IPS-20b (cell line): Measurements from ENCODE around the gene NEMF.

Experiments
- H3K27ac ChIP-seq: one replicate; pipeline ENCODE4 v1.5.1; 2013; ENCODE audit warnings: low read length
- H3K27me3 ChIP-seq: 2 replicates; pipeline ENCODE4 v1.6.1; 2013; ENCODE audit warnings: mild to moderate bottlenecking, low read length, inconsistent platforms; ENCODE audit not compliant: insufficient read depth
- H3K36me3 ChIP-seq: 2 replicates; pipeline ENCODE4 v1.6.1; 2013; ENCODE audit warnings: low read depth, mild to moderate bottlenecking, inconsistent platforms, low read length, moderate library complexity; ENCODE audit not compliant: insufficient read depth
- H3K4me1 ChIP-seq: 2 replicates; pipeline ENCODE4 v1.6.1; 2013; ENCODE audit warnings: mild to moderate bottlenecking, control low read depth, inconsistent platforms, low read length, moderate library complexity; ENCODE audit not compliant: insufficient read depth
- H3K4me3 ChIP-seq: 2 replicates; pipeline ENCODE4 v1.5.1; 2013; ENCODE audit warnings: mild to moderate bottlenecking, low read length, inconsistent platforms
- H3K9ac ChIP-seq: 2 replicates; pipeline ENCODE4 v1.6.1; 2013; ENCODE audit warnings: low read depth, mild to moderate bottlenecking, inconsistent platforms, low read length, moderate library complexity
- H3K9me3 ChIP-seq: 2 replicates; pipeline ENCODE4 v1.6.1; 2013; ENCODE audit warnings: mild to moderate bottlenecking, low read depth, low read length, inconsistent platforms; ENCODE audit not compliant: insufficient read depth

Gene NEMF

GRCh38 chr14:49893309-49894213 is 41.0 kb upstream of the NEMF start:
- H3K4me1 ChIP-seq, result peaks cover 12% of the 10 kb centered on the region; the same call in 1 of the 2 replicates
- no peaks in the 10 kb centered on the region for H3K27me3 ChIP-seq
- H3K27ac ChIP-seq, result peak overlapping the region; percentile 90
- H3K9ac ChIP-seq, result peak overlapping the region; percentile 98
- no peaks in the 10 kb centered on the region for H3K9me3 ChIP-seq
- H3K4me3 ChIP-seq, result peak overlapping the region; percentile 91
- H3K36me3 ChIP-seq, result peaks cover 27% of the 10 kb centered on the region

- Histone ChIP-seq H3K9ac (peak within 1 kb of the TSS; percentile 98), H3K36me3 (peaks cover 27% of the 10 kb centered on the region), H3K27ac (peak within 1 kb of the TSS; percentile 90), H3K9me3 (no peaks in the 10 kb centered on the region), H3K4me3 (peak within 1 kb of the TSS; percentile 91), H3K27me3 (no peaks in the 10 kb centered on the region), H3K4me1 (peaks cover 12% of the 10 kb centered on the region; the same call in 1 of the 2 replicates)
These were observed 40.2 kb upstream of the NEMF start, which contains the start of gene ARF6 for GRCh38 chr14:49892636-49893308. Gene ARF6 (plus strand): TSS chr14:49893082. CDS start chr14:49893737, 655 bp downstream.

GRCh38 chr14:49892301-49892635 is 39.7 kb upstream of the NEMF start:
- peaks cover 27% of the 10 kb centered on the region for H3K36me3 ChIP-seq
- peak overlapping the region; percentile 91 for H3K4me3 ChIP-seq
- H3K9me3 ChIP-seq, result no peaks in the 10 kb centered on the region
- H3K27me3 ChIP-seq, result no peaks in the 10 kb centered on the region
- H3K9ac ChIP-seq, result peak overlapping the region; percentile 98
- H3K4me1 ChIP-seq, result peaks cover 12% of the 10 kb centered on the region; the same call in 1 of the 2 replicates
- peak overlapping the region; percentile 63 for H3K27ac ChIP-seq

- H3K9ac ChIP-seq, result no peak overlapping the region
These were observed 35.7 kb upstream of the NEMF start for GRCh38 chr14:49888293-49888692.

GRCh38 chr14:49886523-49886922 is 33.9 kb upstream of the NEMF start:
- no peak overlapping the region for H3K9ac ChIP-seq

More at GRCh38 chr14:49888293-49888692, 35.7 kb upstream of the NEMF start:
- Histone ChIP-seq H3K27me3 (no peaks in the 10 kb centered on the region), H3K27ac (no peak overlapping the region), H3K4me3 (no peak overlapping the region), H3K9me3 (no peaks in the 10 kb centered on the region), H3K4me1 (peaks cover 7% of the 10 kb centered on the region; the same call in 1 of the 2 replicates), H3K36me3 (no peaks in the 10 kb centered on the region)

GRCh38 chr14:49882826-49883694 is 30.5 kb upstream of the NEMF start:
- H3K36me3 ChIP-seq, result no peaks in the 10 kb centered on the region
- H3K27me3 ChIP-seq, result no peaks in the 10 kb centered on the region
- H3K27ac ChIP-seq, result no peak overlapping the region
- H3K9ac ChIP-seq, result no peak overlapping the region
- peak overlapping the region; percentile 27; the same call in 1 of the 2 replicates for H3K4me3 ChIP-seq
- no peaks in the 10 kb centered on the region for H3K9me3 ChIP-seq
- H3K4me1 ChIP-seq, result peaks cover 7% of the 10 kb centered on the region; the same call in 1 of the 2 replicates

More at GRCh38 chr14:49886523-49886922, 33.9 kb upstream of the NEMF start:
- Histone ChIP-seq H3K4me3 (no peak overlapping the region), H3K9me3 (no peaks in the 10 kb centered on the region), H3K4me1 (peaks cover 7% of the 10 kb centered on the region; the same call in 1 of the 2 replicates), H3K27ac (no peak overlapping the region), H3K27me3 (no peaks in the 10 kb centered on the region), H3K36me3 (no peaks in the 10 kb centered on the region)

GRCh38 chr14:49881350-49882001 is 28.9 kb upstream of the NEMF start:
- Histone ChIP-seq H3K27me3 (no peaks in the 10 kb centered on the region), H3K27ac (no peak overlapping the region), H3K4me1 (peaks cover 7% of the 10 kb centered on the region; the same call in 1 of the 2 replicates), H3K9ac (no peak overlapping the region), H3K4me3 (no peak overlapping the region), H3K9me3 (no peaks in the 10 kb centered on the region), H3K36me3 (no peaks in the 10 kb centered on the region)

- H3K9me3 ChIP-seq, result no peaks in the 10 kb centered on the region
- H3K4me1 ChIP-seq, result peaks cover 7% of the 10 kb centered on the region; the same call in 1 of the 2 replicates
- no peak overlapping the region for H3K4me3 ChIP-seq
- H3K9ac ChIP-seq, result no peak overlapping the region
- H3K36me3 ChIP-seq, result no peaks in the 10 kb centered on the region
- no peaks in the 10 kb centered on the region for H3K27me3 ChIP-seq
- no peak overlapping the region for H3K27ac ChIP-seq
These were observed 27.9 kb upstream of the NEMF start for GRCh38 chr14:49880267-49881064.

- no peaks in the 10 kb centered on the region for H3K36me3 ChIP-seq
- peaks cover 7% of the 10 kb centered on the region; the same call in 1 of the 2 replicates for H3K4me1 ChIP-seq
- H3K9me3 ChIP-seq, result no peaks in the 10 kb centered on the region
- no peak overlapping the region for H3K9ac ChIP-seq
- no peak overlapping the region for H3K4me3 ChIP-seq
- H3K27me3 ChIP-seq, result no peaks in the 10 kb centered on the region
- no peak overlapping the region for H3K27ac ChIP-seq
These were observed 27.1 kb upstream of the NEMF start for GRCh38 chr14:49879646-49880204.

GRCh38 chr14:49876563-49877127 is 24.1 kb upstream of the NEMF start:
- H3K9ac ChIP-seq, result no peak overlapping the region
- H3K36me3 ChIP-seq, result no peaks in the 10 kb centered on the region
- no peaks in the 10 kb centered on the region for H3K9me3 ChIP-seq
- H3K4me3 ChIP-seq, result no peak overlapping the region
- no peaks in the 10 kb centered on the region for H3K27me3 ChIP-seq
- H3K27ac ChIP-seq, result no peak overlapping the region
- H3K4me1 ChIP-seq, result no peaks in the 10 kb centered on the region
